ENCODE measurements around the gene WDFY3.

DNA sequence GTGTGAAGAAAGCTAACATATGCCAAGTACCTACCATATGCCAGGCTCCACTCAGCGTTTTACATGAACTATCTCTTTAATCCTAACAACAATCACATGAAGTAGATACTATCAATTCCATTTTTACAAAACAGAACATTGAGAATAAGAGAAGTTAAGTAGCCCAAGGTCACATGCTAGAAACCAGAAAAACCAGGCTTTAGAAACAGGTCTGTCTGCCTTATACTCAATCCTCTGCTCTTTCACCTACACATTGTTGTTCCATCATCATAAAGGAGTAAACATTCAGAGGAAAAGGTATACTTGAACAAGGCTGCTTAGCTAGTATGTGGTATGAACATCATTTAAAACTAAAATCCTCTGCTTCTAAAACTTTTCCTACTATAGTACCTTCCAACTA, 42.1 kb downstream of the WDFY3 start:
- TF ChIP-seq POLR2A (IDR thresholded peaks at IDR 0.05) = no peak
- no peak for TF ChIP-seq CTCF (IDR thresholded peaks at IDR 0.05)
